ENCODE data around the gene RAD52. TPM values are rescaled to one million over a fixed set of nuclear protein-coding genes. Genes with fewer than 3 reads are reported as not detected.

The RAD52 gene
- 6.3 to 11.2 TPM (median 10.1 TPM) in 5 replicates for total RNA-seq (2022; extraction: Qiagen RNA extraction; ENCODE audit: low read depth)

DNA sequence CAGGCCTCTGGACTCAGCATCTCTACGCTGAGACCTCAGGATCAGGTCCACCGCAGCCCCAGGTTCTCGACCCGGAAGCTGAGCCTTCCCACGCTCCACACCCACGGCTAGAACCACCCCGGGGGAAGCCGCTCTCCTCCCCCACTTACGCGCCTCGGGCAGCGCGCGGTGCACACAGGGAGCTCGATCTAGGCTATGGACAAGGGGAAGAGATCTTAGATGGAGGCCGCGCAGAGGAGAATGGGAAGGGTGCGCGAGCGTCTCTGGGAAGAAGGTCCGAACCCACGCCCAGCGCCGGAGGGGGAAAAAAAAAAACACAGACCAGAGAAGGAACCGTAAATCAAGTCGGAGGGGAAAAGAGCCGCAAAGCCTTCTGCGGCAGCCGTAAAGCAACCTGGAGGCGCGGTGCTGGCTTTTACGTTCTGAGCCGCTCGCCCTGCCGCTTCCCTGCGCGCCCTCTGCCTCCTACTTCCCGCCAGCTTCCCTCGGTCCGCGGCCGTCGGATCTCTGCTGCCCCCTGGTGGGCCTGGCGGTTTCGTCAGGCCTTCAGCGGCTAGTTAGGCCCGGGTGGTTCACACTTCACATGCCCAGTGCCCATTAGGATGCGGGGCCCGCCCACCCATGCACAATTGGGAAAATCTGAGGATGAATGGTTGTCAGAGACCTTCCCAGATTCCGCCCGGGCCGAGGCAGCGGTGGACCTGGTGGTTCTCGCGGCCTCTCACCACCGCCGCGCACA is at the start of gene RAD52:
Gene RAD52, minus strand, starts transcription at position 242 of the 739 bp plus-strand sequence. CDS start 16,636 bp downstream, outside the sequence.

DNA sequence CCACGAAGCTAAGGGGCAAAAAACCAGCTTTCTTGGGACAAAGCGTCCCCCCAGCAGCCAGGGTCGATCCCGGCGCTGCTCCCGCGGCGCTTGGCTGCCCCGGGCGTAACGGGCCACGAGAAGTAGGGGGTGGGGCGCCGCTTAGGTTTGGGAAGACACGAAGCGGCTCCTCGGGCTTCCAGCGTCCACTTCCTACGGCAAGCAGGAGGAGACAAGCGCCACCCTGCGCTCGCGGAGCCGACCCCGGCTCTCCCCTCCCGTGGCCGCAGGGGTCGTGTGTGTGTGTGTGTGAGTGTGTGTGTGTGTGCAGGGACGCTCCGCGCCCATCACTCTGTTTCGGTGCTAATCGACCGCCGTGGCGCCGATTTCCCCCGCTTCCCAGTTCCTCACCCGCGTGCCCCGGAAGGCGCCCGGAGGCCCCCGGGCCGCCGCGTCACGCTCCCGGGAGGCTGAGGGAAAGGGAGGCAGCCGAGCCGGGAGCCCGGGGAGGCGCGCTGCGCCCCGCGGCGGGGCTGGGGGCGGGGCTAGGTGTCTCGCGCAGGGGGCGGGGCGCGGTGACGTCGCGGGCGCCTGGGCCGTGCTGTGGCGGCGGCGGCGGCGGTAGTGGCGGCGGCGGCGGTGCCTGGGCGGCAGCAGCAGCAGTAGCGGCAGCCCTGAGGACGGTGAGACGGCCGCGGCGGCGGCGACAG is 41.3 kb upstream of the RAD52 start, which contains the start of gene ERC1:
Gene ERC1, plus strand, starts transcription at position 563 of the 689 bp plus-strand sequence. CDS start 36,681 bp downstream, outside the sequence.

Other genes starting within 250 kb of the RAD52 start
- gene WNK1, start 197.1 kb downstream of the RAD52 start, total RNA-seq (2022; extraction: Qiagen RNA extraction; ENCODE audit: low read depth) = 66.1 to 86.8 TPM (median 78.6 TPM) in 5 replicates
- 9.7 to 16.4 TPM (median 14.5 TPM) in 5 replicates for gene ERC1, start 41.5 kb upstream of the RAD52 start, total RNA-seq (2022; extraction: Qiagen RNA extraction; ENCODE audit: low read depth)

All from A549 treated with RU486 at 1 μM for 4 hours (cell line).